ENCODE results near the gene NPHP4.
"Not testable (repeated sequence)": the region's sequence is repeated elsewhere in the genome, so short reads cannot be mapped to it uniquely, and the experiment has no call there.

Gene NPHP4

DNA sequence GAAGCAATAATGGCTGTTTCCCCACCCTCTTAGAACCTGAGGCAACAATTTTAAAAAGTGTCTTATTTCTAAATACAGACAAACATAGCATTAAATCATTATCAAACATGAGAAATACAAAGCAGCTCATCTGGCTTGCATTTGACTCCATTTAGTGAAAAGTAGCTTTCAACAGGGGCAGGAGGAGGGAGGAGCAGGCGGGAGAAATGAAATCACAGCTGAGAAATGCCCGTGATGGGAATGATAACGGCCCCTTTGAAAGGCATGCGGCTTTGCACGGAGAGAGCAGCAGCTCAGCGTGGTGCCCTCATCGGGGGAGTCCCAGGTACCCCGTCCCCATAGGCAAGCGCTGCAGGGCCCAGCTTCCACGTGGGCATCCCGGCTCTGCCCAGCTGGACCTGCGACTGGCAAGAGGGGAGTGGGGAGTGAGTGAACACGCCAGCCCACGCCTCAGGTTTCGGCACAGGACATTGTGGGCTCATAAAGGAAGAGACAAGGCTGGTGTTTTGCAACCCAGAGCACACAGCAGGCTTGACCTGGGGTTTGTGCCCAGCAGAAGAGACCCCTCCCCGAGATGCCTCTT lies 134.6 kb downstream of the NPHP4 start:
- H3K36me3 ChIP-seq (replicated peaks), result no peaks in the 10 kb centered on the region
- in situ Hi-C loops (cut with MboI; ENCODE audit: low sequenced_read_pairs), result no loop called here
- no peak overlapping the region for H3K4me3 ChIP-seq
- H3K27me3 ChIP-seq (ENCODE audit: low read depth), result no peaks in the 10 kb centered on the region
- DNase-seq (ENCODE audit: low spot score in 2 of 2), result no peak
- no peaks in the 10 kb centered on the region for H3K9me3 ChIP-seq
- no peaks in the 10 kb centered on the region for H3K4me1 ChIP-seq

- in situ Hi-C loops (cut with MboI; ENCODE audit: low sequenced_read_pairs), result no loop called here
- Histone ChIP-seq H3K9me3 (no peaks in the 10 kb centered on the region), H3K27me3 (ENCODE audit: low read depth) (no peaks in the 10 kb centered on the region), H3K4me1 (no peaks in the 10 kb centered on the region), H3K4me3 (no peak overlapping the region), H3K36me3 (replicated peaks) (no peaks in the 10 kb centered on the region)
- DNase-seq (ENCODE audit: low spot score in 2 of 2), result no peak
Measured at GRCh38 chr1:5857011-5857410, 135.2 kb downstream of the NPHP4 start.

DNA sequence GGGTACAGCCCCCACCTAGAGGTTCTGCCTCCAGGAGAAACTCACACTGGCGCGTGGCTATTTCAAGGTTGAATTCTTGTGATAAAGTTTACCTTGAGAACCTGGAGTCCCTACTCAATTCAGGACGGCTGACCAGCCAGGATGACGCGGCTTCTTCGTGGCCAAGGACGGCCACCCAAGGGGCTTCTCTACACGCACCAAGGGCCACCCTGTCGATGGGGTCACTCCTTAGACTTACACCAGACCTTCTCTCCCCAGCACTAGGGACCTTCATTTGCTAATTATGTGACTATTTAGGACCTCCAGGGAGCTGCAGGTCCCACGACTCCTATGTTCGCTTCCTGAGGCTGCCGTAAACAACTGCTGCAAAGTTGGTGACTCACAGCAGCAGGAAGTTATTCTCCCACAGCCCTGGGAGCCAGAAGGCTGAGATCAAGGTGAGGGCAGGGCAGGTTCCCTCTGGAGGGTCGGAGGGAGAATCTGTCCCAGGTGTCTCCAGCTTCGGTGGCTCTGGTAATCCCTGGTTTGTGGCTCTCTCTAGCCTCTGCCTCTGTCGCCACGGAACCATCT lies 135.9 kb downstream of the NPHP4 start:
- DNase-seq (ENCODE audit: low spot score in 2 of 2), result no peak
- in situ Hi-C loops (cut with MboI; ENCODE audit: low sequenced_read_pairs), result no loop called here
- Histone ChIP-seq H3K27me3 (ENCODE audit: low read depth) (no peaks in the 10 kb centered on the region), H3K4me1 (no peaks in the 10 kb centered on the region), H3K4me3 (no peak overlapping the region), H3K36me3 (replicated peaks) (no peaks in the 10 kb centered on the region), H3K9me3 (no peaks in the 10 kb centered on the region)

DNA sequence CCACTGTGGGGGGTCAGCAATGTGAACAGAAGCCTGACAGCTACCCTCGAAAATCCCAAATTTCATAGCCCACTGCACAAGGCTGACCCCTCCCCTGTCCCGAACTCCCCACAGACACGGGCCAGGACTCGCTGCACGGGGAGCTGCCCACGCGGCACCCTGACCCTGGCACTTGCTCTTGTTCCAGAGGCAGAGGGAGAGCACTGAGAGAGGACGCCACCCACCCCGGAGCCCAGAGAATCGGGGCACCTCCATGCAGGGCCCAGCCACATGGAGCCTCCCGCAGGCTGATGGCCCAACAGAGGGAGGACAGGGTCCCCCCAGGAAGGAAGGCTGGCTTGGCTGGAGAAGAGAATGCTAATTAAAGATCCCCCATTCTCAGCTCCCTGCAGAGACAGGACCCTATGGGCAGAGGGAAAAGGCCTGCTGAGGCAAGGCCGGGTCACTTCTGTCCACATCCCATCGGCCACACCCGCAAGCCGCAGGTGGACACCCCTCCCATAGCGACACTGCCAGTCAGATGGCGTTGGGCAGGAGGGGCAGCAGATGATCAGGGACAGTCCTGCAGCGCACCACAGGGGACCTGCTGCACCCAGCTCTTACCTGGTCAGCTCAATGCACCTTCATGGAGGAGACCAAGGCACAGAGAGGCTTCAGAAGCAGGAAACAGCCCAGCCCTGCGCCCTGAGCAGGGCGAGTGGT lies 136.9 kb downstream of the NPHP4 start:
- H3K36me3 ChIP-seq (replicated peaks), result no peaks in the 10 kb centered on the region
- no peaks in the 10 kb centered on the region for H3K9me3 ChIP-seq
- no peak for DNase-seq (ENCODE audit: low spot score in 2 of 2)
- H3K4me3 ChIP-seq, result no peak overlapping the region
- in situ Hi-C loops (cut with MboI; ENCODE audit: low sequenced_read_pairs), result no loop called here
- no peaks in the 10 kb centered on the region for H3K27me3 ChIP-seq (ENCODE audit: low read depth)
- no peaks in the 10 kb centered on the region for H3K4me1 ChIP-seq

- no peaks in the 10 kb centered on the region for H3K36me3 ChIP-seq (replicated peaks)
- H3K27me3 ChIP-seq (ENCODE audit: low read depth), result no peaks in the 10 kb centered on the region
- in situ Hi-C loops (cut with MboI; ENCODE audit: low sequenced_read_pairs), result no loop called here
- H3K9me3 ChIP-seq, result no peaks in the 10 kb centered on the region
- no peak for DNase-seq (ENCODE audit: low spot score in 2 of 2)
- H3K4me1 ChIP-seq, result no peaks in the 10 kb centered on the region
- H3K4me3 ChIP-seq, result no peak overlapping the region
Measured at GRCh38 chr1:5854754-5855153, 137.5 kb downstream of the NPHP4 start.

GRCh38 chr1:5853858-5854257 lies 138.4 kb downstream of the NPHP4 start:
- H3K36me3 ChIP-seq (replicated peaks); H3K4me1 ChIP-seq; DNase-seq (ENCODE audit: low spot score in 2 of 2); H3K4me3 ChIP-seq; H3K9me3 ChIP-seq; H3K27me3 ChIP-seq (ENCODE audit: low read depth); in situ Hi-C loops (cut with MboI; ENCODE audit: low sequenced_read_pairs): not testable (repeated sequence)

GRCh38 chr1:5850503-5850902 lies 141.7 kb downstream of the NPHP4 start:
- DNase-seq (ENCODE audit: low spot score in 2 of 2), result no peak
- Histone ChIP-seq H3K9me3 (no peaks in the 10 kb centered on the region), H3K36me3 (replicated peaks) (no peaks in the 10 kb centered on the region), H3K27me3 (ENCODE audit: low read depth) (no peaks in the 10 kb centered on the region), H3K4me3 (no peak overlapping the region), H3K4me1 (no peaks in the 10 kb centered on the region)
- in situ Hi-C loops (cut with MboI; ENCODE audit: low sequenced_read_pairs), result no loop called here

GRCh38 chr1:5849550-5849949 lies 142.7 kb downstream of the NPHP4 start:
- no peaks in the 10 kb centered on the region for H3K27me3 ChIP-seq (ENCODE audit: low read depth)
- no peaks in the 10 kb centered on the region for H3K9me3 ChIP-seq
- no peak overlapping the region for H3K4me3 ChIP-seq
- no peak for DNase-seq (ENCODE audit: low spot score in 2 of 2)
- H3K36me3 ChIP-seq (replicated peaks), result no peaks in the 10 kb centered on the region
- no peaks in the 10 kb centered on the region for H3K4me1 ChIP-seq
- in situ Hi-C loops (cut with MboI; ENCODE audit: low sequenced_read_pairs), result no loop called here

- in situ Hi-C loops (cut with MboI; ENCODE audit: low sequenced_read_pairs), result no loop called here
- Histone ChIP-seq H3K4me1 (no peaks in the 10 kb centered on the region), H3K36me3 (replicated peaks) (no peaks in the 10 kb centered on the region), H3K27me3 (ENCODE audit: low read depth) (no peaks in the 10 kb centered on the region), H3K9me3 (no peaks in the 10 kb centered on the region), H3K4me3 (no peak overlapping the region)
- DNase-seq (ENCODE audit: low spot score in 2 of 2), result peak in 1 of 2 experiments; percentile 61
Measured at GRCh38 chr1:5847013-5847659, 145.1 kb downstream of the NPHP4 start.

DNA sequence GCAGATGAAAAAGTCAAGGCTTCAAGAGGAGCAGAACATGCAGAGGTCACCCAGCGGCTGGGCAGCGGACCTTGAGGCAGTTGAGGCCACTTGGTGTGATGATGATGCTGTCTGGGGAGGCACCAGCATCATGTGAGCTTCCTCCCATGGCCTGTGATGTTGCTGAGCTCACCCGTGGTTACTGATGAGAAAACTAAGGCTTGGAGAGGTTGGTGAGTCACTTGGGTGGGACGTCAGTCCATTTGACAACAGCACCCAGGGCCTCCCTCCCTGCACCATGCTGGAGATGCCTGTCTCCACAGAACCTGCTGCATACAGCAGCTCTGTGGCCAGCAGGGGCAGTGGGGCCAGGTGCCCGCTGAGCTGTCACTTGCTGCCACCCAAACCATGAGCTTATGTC lies 146.8 kb downstream of the NPHP4 start:
- DNase-seq (ENCODE audit: low spot score in 2 of 2), result no peak
- Histone ChIP-seq H3K27me3 (ENCODE audit: low read depth) (no peaks in the 10 kb centered on the region), H3K4me1 (no peaks in the 10 kb centered on the region), H3K9me3 (no peaks in the 10 kb centered on the region), H3K4me3 (no peak overlapping the region), H3K36me3 (replicated peaks) (no peaks in the 10 kb centered on the region)
- in situ Hi-C loops (cut with MboI; ENCODE audit: low sequenced_read_pairs), result no loop called here

GRCh38 chr1:5844442-5844841 lies 147.8 kb downstream of the NPHP4 start:
- DNase-seq (ENCODE audit: low spot score in 2 of 2), result no peak
- Histone ChIP-seq H3K4me3 (no peak overlapping the region), H3K9me3 (no peaks in the 10 kb centered on the region), H3K27me3 (ENCODE audit: low read depth) (no peaks in the 10 kb centered on the region), H3K4me1 (no peaks in the 10 kb centered on the region), H3K36me3 (replicated peaks) (no peaks in the 10 kb centered on the region)
- in situ Hi-C loops (cut with MboI; ENCODE audit: low sequenced_read_pairs), result no loop called here

GRCh38 chr1:5843521-5844096 lies 148.6 kb downstream of the NPHP4 start:
- Histone ChIP-seq H3K9me3 (no peaks in the 10 kb centered on the region), H3K27me3 (ENCODE audit: low read depth) (no peaks in the 10 kb centered on the region), H3K36me3 (replicated peaks) (no peaks in the 10 kb centered on the region), H3K4me1 (no peaks in the 10 kb centered on the region), H3K4me3 (no peak overlapping the region)
- DNase-seq (ENCODE audit: low spot score in 2 of 2), result no peak
- in situ Hi-C loops (cut with MboI; ENCODE audit: low sequenced_read_pairs), result no loop called here

DNA sequence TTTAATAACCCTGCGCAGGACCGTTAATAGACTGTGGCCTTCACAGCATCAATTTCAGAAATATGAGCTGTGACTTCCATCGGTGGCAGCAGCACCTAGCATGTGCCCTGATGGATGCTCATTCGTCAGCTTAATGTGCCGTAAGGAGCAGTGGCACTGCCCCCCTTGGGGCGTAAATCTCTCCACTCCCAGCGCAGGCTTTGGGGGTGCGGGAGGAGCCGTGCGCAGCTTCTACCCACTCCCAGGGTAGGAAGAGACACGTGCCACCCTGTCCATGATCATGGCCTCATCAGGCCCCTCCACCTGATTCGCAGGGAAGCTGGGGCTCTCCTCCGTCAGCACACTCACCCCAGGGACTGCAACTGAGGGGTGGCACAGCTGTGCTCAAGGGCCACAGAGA lies 149.5 kb downstream of the NPHP4 start:
- no peaks in the 10 kb centered on the region for H3K4me1 ChIP-seq
- in situ Hi-C loops (cut with MboI; ENCODE audit: low sequenced_read_pairs), result no loop called here
- no peaks in the 10 kb centered on the region for H3K9me3 ChIP-seq
- H3K36me3 ChIP-seq (replicated peaks), result no peaks in the 10 kb centered on the region
- no peaks in the 10 kb centered on the region for H3K27me3 ChIP-seq (ENCODE audit: low read depth)
- no peak for DNase-seq (ENCODE audit: low spot score in 2 of 2)
- H3K4me3 ChIP-seq, result no peak overlapping the region

DNA sequence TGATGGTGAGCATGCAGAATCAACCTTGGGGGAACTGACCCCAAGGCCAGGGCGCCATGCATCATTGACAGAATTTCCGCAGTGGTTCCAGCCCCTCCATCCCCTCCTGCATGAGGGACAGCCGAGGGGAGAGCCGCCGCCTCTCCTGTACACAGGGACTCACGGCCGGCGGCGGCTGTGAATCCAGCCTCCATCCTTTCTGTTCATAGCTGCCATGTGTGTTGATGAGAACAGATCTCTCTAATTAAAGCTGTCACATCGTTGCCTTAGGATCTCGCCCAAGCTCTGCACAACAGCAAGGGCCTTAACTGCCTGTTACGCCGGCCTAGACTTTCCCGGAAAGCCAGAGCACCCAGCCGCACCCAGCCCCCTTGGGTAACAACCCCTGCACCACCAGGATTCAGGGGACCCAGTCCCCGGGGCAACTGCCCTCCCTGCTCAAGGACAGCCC lies 151.6 kb downstream of the NPHP4 start:
- Histone ChIP-seq H3K27me3 (ENCODE audit: low read depth) (peaks cover 5% of the 10 kb centered on the region), H3K4me3 (no peak overlapping the region), H3K9me3 (no peaks in the 10 kb centered on the region), H3K36me3 (replicated peaks) (no peaks in the 10 kb centered on the region), H3K4me1 (no peaks in the 10 kb centered on the region)
- no peak for DNase-seq (ENCODE audit: low spot score in 2 of 2)
- in situ Hi-C loops (cut with MboI; ENCODE audit: low sequenced_read_pairs), result no loop called here

All from HAP-1 (cell line).